ENCODE results near the gene MAPT.

DNA sequence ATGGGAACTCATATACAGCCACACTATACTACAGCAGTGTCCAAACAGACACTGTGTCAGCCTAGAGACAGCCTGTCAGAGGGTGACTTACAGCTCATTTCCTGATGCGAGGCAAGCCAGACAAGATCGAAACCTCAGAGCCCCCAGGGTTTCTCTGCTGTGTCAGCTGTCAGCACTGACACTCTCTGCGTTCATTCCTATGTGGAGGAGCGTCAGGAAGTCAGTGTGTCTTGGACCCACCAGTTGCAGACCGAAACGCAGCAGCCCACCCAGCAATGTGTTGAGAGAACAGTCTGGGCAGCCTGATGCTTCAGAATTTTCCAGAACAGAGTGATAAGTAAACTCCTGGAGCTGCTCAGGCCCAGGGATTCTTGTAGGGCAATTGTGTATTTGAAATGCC lies 20.6 kb upstream of the MAPT start:
- TF ChIP-seq, protein P1, sequence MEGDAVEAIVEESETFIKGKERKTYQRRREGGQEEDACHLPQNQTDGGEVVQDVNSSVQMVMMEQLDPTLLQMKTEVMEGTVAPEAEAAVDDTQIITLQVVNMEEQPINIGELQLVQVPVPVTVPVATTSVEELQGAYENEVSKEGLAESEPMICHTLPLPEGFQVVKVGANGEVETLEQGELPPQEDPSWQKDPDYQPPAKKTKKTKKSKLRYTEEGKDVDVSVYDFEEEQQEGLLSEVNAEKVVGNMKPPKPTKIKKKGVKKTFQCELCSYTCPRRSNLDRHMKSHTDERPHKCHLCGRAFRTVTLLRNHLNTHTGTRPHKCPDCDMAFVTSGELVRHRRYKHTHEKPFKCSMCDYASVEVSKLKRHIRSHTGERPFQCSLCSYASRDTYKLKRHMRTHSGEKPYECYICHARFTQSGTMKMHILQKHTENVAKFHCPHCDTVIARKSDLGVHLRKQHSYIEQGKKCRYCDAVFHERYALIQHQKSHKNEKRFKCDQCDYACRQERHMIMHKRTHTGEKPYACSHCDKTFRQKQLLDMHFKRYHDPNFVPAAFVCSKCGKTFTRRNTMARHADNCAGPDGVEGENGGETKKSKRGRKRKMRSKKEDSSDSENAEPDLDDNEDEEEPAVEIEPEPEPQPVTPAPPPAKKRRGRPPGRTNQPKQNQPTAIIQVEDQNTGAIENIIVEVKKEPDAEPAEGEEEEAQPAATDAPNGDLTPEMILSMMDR (IDR thresholded peaks at IDR 0.05; ENCODE audit: poor library complexity): no peak
- no peak for TF ChIP-seq EZH2phosphoT487 (IDR thresholded peaks at IDR 0.05; ENCODE audit: low read depth, severe bottlenecking, unreplicated experiment)
- TF ChIP-seq EZH2 (IDR thresholded peaks at IDR 0.05; ENCODE audit: borderline replicate concordance): no peak
